Ovary (tissue), 9 donors: ENCODE results near the gene TEX26. TPM values are rescaled to one million over a fixed set of nuclear protein-coding genes. Genes with fewer than 3 reads are reported as not detected.

Source experiments
- DNase-seq, 5 donors: peaks; one replicate each; pipeline ENCODE4 v3.0.0-alpha.2; 2019 to 2020
- H3K27ac ChIP-seq, 2 donors: fragments of 200-600 bp; one replicate each; pipeline versions ENCODE4 v1.5.1 to v1.8.0; 2019 to 2022
- H3K27me3 ChIP-seq: fragments of 200-600 bp; one replicate; pipeline ENCODE4 v1.8.0; 2022
- H3K36me3 ChIP-seq: fragments of 200-600 bp; sonication (generic); one replicate; pipeline ENCODE4 v1.5.1; 2019
- H3K4me1 ChIP-seq: one replicate; pipeline ENCODE4 v1.8.1; 2013; ENCODE audit warnings: mild to moderate bottlenecking, moderate library complexity; ENCODE audit not compliant: insufficient read depth
- H3K4me3 ChIP-seq: fragments of 200-600 bp; sonication (generic); one replicate; pipeline ENCODE4 v1.5.1; 2017
- H3K9me3 ChIP-seq, 2 donors: fragments of 200-600 bp in 1 of 2; sonication (generic) in 1 of 2; one replicate each; pipeline versions ENCODE4 v1.5.1 to v1.8.1; 2013 to 2019; ENCODE audit warnings: mild to moderate bottlenecking in 1 of 2, moderate library complexity in 1 of 2
- CTCF ChIP-seq, 3 donors: fragments of 450-650 bp in 2 of 3; fragments of 200-600 bp in 1 of 3; IDR thresholded peaks; one replicate each; pipeline versions ENCODE4 v1.5.1 to v1.8.0; 2016 to 2022; ENCODE audit warnings: antibody characterized with exemption in 3 of 3, mild to moderate bottlenecking in 1 of 3
- EP300 ChIP-seq: sonication (generic); formaldehyde crosslinking; IDR thresholded peaks from one replicate; pipeline ENCODE4 v1.6.1; 2017; ENCODE audit warnings: antibody characterized with exemption
- POLR2A ChIP-seq: fragments of 450-650 bp; IDR thresholded peaks from one replicate; pipeline ENCODE4 v1.6.1; 2017; ENCODE audit warnings: antibody characterized with exemption, mild to moderate bottlenecking, moderate library complexity
- WGBS, 3 donors: extraction: QIAGEN DNeasy Blood & Tissue Kit in 1 of 3; methylation state at CpG; one replicate each; pipeline versions ENCODE4 v1.1.5 to v1.1.7; 2013 to 2017; 5-methylcytosine and 5-hydroxymethylcytosine counted together
- intact Hi-C, 4 donors: fragments of 100-400 bp; cut with DNase I; formaldehyde crosslinking; loops; one replicate each; pipeline versions ENCODE4 v1.11.0 to v1.15.1; 2022 to 2023
- polyA plus RNA-seq, 2 donors: library from polyadenylated mRNA; stranded (reverse); fragments of 200-250 nt in 1 of 2; fragments of 350-450 nt in 1 of 2; fragmentation: Illumina TruSeq in 1 of 2; extraction: RNeasy Lipid Tissue Mini Kit (QIAGEN cat#74804) in 1 of 2; gene quantifications; one replicate each; pipeline ENCODE4 v1.2.3, GENCODE V29; 2013 to 2014
- total RNA-seq, 7 donors: library from RNA; depleted of rRNA in 2 of 7; stranded (reverse); fragments of >200 nt in 2 of 7; fragmentation: NEBNext Ultra II Directional in 3 of 7; extraction: Animal tissue kit (Norgen Biotek cat#: 25700) in 3 of 7; gene quantifications; one replicate each; pipeline versions ENCODE4 v1.1.0 to v1.2.4, GENCODE V29; 2016 to 2023
- donor health status: DM: no; HTN: no; CAD: no; lungs with moderate emphysema.
- donor health status: DM: no; HTN: no; CAD: no.
- donor health status: Bipolar disorder and iron deficiency.
- donor health status: DM: yes; HTN: yes; CAD: no.
- donor health status: DM: no; HTN: no; CAD: no.
- donor health status: DM: yes; HTN: yes; CAD: no.

TEX26 gene
- total and polyA plus RNA-seq, 9 donors: 0.45 TPM; not detected in 8

- 85 to 89% (median 86%) methylated on average over 6 of the region's 6 CpGs for WGBS, 3 donors
- DNase-seq: no peak
- Histone ChIP-seq H3K27me3 (no peaks in the 10 kb centered on the region), H3K4me1 (peaks cover 1% of the 10 kb centered on the region), H3K27ac (no peak overlapping the region), H3K36me3 (no peaks in the 10 kb centered on the region), H3K4me3 (no peak overlapping the region), H3K9me3 (no peaks in the 10 kb centered on the region)
- intact Hi-C loops: no loop called here
- TF ChIP-seq POLR2A (no peak), CTCF (IDR thresholded peaks at IDR 0.05) (no peak), EP300 (no peak)
Observed at GRCh38 chr13:30916991-30917390, 15.5 kb upstream of the TEX26 start.

GRCh38 chr13:30918662-30919405, 13.6 kb upstream of the TEX26 start:
- TF ChIP-seq EP300: no peak
- TF ChIP-seq POLR2A: no peak
- no peak for TF ChIP-seq CTCF (IDR thresholded peaks at IDR 0.05)
- no peaks in the 10 kb centered on the region for H3K27me3 ChIP-seq
- intact Hi-C loops: no loop called here
- H3K9me3 ChIP-seq: no peaks in the 10 kb centered on the region
- no peak overlapping the region for H3K4me3 ChIP-seq
- H3K36me3 ChIP-seq: no peaks in the 10 kb centered on the region
- H3K27ac ChIP-seq: no peak overlapping the region
- 42 to 48% (median 44%) methylated on average over 6 of the region's 6 CpGs for WGBS, 3 donors
- no peak for DNase-seq
- H3K4me1 ChIP-seq: peaks cover 1% of the 10 kb centered on the region

DNA sequence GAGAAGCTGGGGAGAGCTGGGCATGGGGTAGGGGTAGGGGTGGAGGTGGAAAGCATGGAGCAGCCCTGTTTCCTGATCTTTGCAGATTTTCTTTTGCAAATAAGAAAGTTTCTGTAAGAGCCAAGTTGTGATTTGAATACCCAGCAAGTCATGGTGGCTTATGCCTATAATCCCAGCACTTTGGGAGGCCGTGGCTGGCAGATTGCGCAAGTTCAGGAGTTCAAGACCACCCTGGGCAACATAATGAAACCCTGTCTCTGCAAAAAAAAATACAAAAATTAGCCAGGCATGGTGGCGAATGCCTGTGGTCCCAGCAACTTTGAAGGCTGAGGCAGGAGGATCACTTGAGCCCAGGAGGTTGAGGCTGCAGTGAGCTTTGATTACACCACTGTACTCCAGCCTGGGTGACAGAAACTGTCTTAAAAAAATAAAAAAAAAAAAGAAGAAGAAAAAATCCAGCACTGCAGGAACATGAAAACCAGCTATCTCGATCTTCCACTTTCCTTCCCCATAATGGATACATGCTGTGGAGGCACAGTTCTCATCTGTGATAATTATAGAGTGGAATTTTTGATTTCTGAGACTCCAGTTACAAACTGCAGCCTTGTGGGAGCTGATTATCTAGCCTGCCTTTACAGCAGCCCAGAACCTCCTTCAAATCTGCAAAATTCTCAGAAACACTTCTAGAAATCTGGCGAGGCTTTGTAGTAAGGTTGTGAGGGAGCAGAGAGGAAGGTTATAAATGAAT, 12.1 kb upstream of the TEX26 start:
- Histone ChIP-seq H3K27me3 (no peaks in the 10 kb centered on the region), H3K4me1 (peaks cover 1% of the 10 kb centered on the region), H3K36me3 (no peaks in the 10 kb centered on the region), H3K4me3 (no peak overlapping the region), H3K9me3 (no peaks in the 10 kb centered on the region), H3K27ac (no peak overlapping the region)
- DNase-seq: no peak
- 79 to 89% (median 84%) methylated on average over 5 of the region's 5 CpGs for WGBS, 3 donors
- TF ChIP-seq POLR2A: no peak
- TF ChIP-seq CTCF (IDR thresholded peaks at IDR 0.05): no peak
- TF ChIP-seq EP300: no peak
- intact Hi-C loops: no loop called here

DNA sequence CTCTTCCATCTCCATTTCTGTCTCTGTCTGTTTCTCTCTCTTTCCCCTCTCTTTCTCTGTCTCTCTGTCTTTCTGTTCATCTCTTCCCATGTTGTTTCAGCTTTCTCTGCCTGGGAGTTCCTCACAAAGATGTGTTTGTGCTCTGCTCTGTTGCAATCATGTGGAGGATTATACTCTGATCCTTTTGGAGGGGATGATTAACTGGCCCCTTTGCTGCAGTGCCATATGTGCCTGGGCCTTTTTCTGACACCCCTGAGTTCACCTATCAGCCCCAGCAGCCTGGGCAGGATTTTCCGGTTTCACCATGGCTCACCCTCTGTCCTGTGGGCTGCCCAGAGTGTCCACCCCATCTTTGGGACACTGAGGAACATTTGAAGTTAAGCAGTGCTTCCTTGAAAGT, 9.0 kb upstream of the TEX26 start:
- H3K27me3 ChIP-seq: no peaks in the 10 kb centered on the region
- H3K4me1 ChIP-seq: no peaks in the 10 kb centered on the region
- no peaks in the 10 kb centered on the region for H3K9me3 ChIP-seq
- H3K4me3 ChIP-seq: no peak overlapping the region
- no peak for DNase-seq
- no peaks in the 10 kb centered on the region for H3K36me3 ChIP-seq
- intact Hi-C loops: no loop called here
- WGBS, 3 donors: 90 to 100% (median 98%) methylated on average over 1 of the region's 1 CpG
- no peak overlapping the region for H3K27ac ChIP-seq
- TF ChIP-seq POLR2A (no peak), CTCF (IDR thresholded peaks at IDR 0.05) (no peak), EP300 (no peak)
